Gastroesophageal sphincter (tissue), 3 donors: ENCODE results near the gene HDGFL2.

Experiments
- EP300 ChIP-seq: sonication (generic); formaldehyde crosslinking; IDR thresholded peaks from one replicate; pipeline ENCODE4 v1.6.1; 2017; ENCODE audit warnings: antibody characterized with exemption, mild to moderate bottlenecking
- POLR2A ChIP-seq, 2 donors: fragments of 450-650 bp; IDR thresholded peaks; one replicate each; pipeline ENCODE4 v1.6.1; 2017; ENCODE audit warnings: antibody characterized with exemption in 2 of 2, mild to moderate bottlenecking in 2 of 2, moderate library complexity in 1 of 2
- POLR2AphosphoS5 ChIP-seq: sonication (generic); formaldehyde crosslinking; IDR thresholded peaks from one replicate; pipeline ENCODE4 v1.6.1; 2017; ENCODE audit warnings: antibody characterized with exemption
- TF ChIP-seq, protein P1 (sequence below), 4 experiments: fragments of 200-600 bp in 2 of 4; fragments of 450-650 bp in 2 of 4; sonication (generic) in 1 of 4; IDR thresholded peaks; one replicate each; pipeline ENCODE4 v1.5.1; 2017 to 2019; ENCODE audit warnings: antibody characterized with exemption in 4 of 4, mild to moderate bottlenecking in 2 of 4, moderate library complexity in 2 of 4

- TF ChIP-seq POLR2AphosphoS5 (no peak), POLR2A (IDR thresholded peaks at IDR 0.05) (no peak), EP300 (no peak)
- TF ChIP-seq, protein P1, sequence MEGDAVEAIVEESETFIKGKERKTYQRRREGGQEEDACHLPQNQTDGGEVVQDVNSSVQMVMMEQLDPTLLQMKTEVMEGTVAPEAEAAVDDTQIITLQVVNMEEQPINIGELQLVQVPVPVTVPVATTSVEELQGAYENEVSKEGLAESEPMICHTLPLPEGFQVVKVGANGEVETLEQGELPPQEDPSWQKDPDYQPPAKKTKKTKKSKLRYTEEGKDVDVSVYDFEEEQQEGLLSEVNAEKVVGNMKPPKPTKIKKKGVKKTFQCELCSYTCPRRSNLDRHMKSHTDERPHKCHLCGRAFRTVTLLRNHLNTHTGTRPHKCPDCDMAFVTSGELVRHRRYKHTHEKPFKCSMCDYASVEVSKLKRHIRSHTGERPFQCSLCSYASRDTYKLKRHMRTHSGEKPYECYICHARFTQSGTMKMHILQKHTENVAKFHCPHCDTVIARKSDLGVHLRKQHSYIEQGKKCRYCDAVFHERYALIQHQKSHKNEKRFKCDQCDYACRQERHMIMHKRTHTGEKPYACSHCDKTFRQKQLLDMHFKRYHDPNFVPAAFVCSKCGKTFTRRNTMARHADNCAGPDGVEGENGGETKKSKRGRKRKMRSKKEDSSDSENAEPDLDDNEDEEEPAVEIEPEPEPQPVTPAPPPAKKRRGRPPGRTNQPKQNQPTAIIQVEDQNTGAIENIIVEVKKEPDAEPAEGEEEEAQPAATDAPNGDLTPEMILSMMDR (IDR thresholded peaks at IDR 0.05), result no peak
Observed at GRCh38 chr19:4507804-4508203, 35.7 kb downstream of the HDGFL2 start.
